SK-N-SH (cell line): Measurements from ENCODE around the gene DNAJC21. TPM values are rescaled to one million over a fixed set of nuclear protein-coding genes. Genes with fewer than 3 reads are reported as not detected.

Experiments
- CTCF ChIA-PET: fragments of 300-600, 350-600 bp; formaldehyde crosslinking; extraction: SDS; loops from one replicate; lab custom pipeline; 2021; lab: Yijun Ruan, JAX
- POLR2A ChIA-PET: fragments of 350-600 bp; sonication (Branson Sonifier 250); formaldehyde crosslinking; extraction: SDS; loops from one replicate; lab custom pipeline; 2020; ENCODE audit warnings: antibody characterized with exemption, inconsistent platforms; lab: Yijun Ruan, JAX
- DNase-seq: peaks from one replicate; pipeline ENCODE4 v3.0.0; 2012
- H2AFZ ChIP-seq: fragments of 200-600 bp; sonication (generic); 2 replicates; pipeline ENCODE4 v1.8.1; 2016; ENCODE audit warnings: antibody characterized with exemption, mild to moderate bottlenecking, low read depth
- H3F3A ChIP-seq: fragments of 200-600 bp; sonication (generic); replicated peaks from 2 replicates; pipeline ENCODE3; 2016; ENCODE audit warnings: antibody characterized with exemption, mild to moderate bottlenecking; ENCODE audit not compliant: insufficient read depth
- H3K27ac ChIP-seq, 2 experiments: fragments of 200-500 bp in 1 of 2; fragments of 200-600 bp in 1 of 2; sonication (Bioruptor generic) in 1 of 2; sonication (generic), shearing (Covaris generic) in 1 of 2; 2 replicates each; pipeline versions ENCODE4 v1.5.1 to v1.6.1; 2014 to 2016; ENCODE audit warnings: low read depth in 2 of 2, inconsistent platforms in 1 of 2, low read length in 1 of 2, mild to moderate bottlenecking in 1 of 2, mixed read lengths in 1 of 2
- H3K27me3 ChIP-seq: fragments of 200-600 bp; sonication (generic), shearing (Covaris generic); 2 replicates; pipeline ENCODE4 v1.6.1; 2016; ENCODE audit warnings: mixed run types; ENCODE audit not compliant: insufficient read depth
- H3K36me3 ChIP-seq, 2 experiments: fragments of 200-500 bp in 1 of 2; fragments of 200-600 bp in 1 of 2; sonication (Bioruptor generic) in 1 of 2; sonication (generic) in 1 of 2; replicated peaks in 1 of 2; 2 replicates each; pipeline versions ENCODE3 to v1.5.1; 2014 to 2016; ENCODE audit warnings: low read length in 1 of 2, mild to moderate bottlenecking in 1 of 2; ENCODE audit not compliant: insufficient read depth in 2 of 2, control insufficient read depth in 1 of 2
- H3K4me1 ChIP-seq, 2 experiments: fragments of 200-500 bp in 1 of 2; fragments of 200-600 bp in 1 of 2; sonication (Bioruptor generic) in 1 of 2; sonication (generic), shearing (Covaris generic) in 1 of 2; 2 replicates each; pipeline versions ENCODE4 v1.5.1 to v1.6.1; 2014 to 2016; ENCODE audit warnings: low read depth in 1 of 2, low read length in 1 of 2, mixed run types in 1 of 2; ENCODE audit not compliant: insufficient read depth in 2 of 2, control insufficient read depth in 1 of 2
- H3K4me2 ChIP-seq: fragments of 200-600 bp; sonication (generic), shearing (Covaris generic); 2 replicates; pipeline ENCODE4 v1.6.1; 2017; ENCODE audit warnings: mixed run types
- H3K4me3 ChIP-seq, 2 experiments: fragments of 200-500 bp in 1 of 2; fragments of 200-600 bp in 1 of 2; sonication (Bioruptor generic) in 1 of 2; sonication (generic), shearing (Covaris generic) in 1 of 2; 2 replicates each; pipeline versions ENCODE4 v1.5.1 to v1.8.1; 2014 to 2016; ENCODE audit warnings: low read depth in 2 of 2, inconsistent platforms in 1 of 2, low read length in 1 of 2, mild to moderate bottlenecking in 1 of 2, mixed read lengths in 1 of 2, moderate library complexity in 1 of 2
- H3K79me2 ChIP-seq: fragments of 200-600 bp; sonication (generic); 2 replicates; pipeline ENCODE4 v1.8.1; 2017; ENCODE audit warnings: mild to moderate bottlenecking; ENCODE audit not compliant: insufficient read depth
- H3K9ac ChIP-seq: fragments of 200-600 bp; sonication (generic); 2 replicates; pipeline ENCODE4 v1.6.1; 2017; ENCODE audit warnings: mixed run types
- H3K9me2 ChIP-seq: fragments of 200-600 bp; sonication (generic); 2 replicates; pipeline ENCODE4 v1.6.1; 2017; ENCODE audit warnings: mixed run types
- H3K9me3 ChIP-seq: fragments of 200-600 bp; sonication (generic); 2 replicates; pipeline ENCODE4 v1.6.1; 2017; ENCODE audit warnings: mixed run types, mild to moderate bottlenecking, moderate library complexity
- H4K20me1 ChIP-seq: fragments of 200-600 bp; sonication (generic); 2 replicates; pipeline ENCODE4 v1.6.1; 2017; ENCODE audit warnings: mild to moderate bottlenecking, mixed run types; ENCODE audit not compliant: insufficient read depth
- CHD2 ChIP-seq: fragments of 150-350 bp; IDR thresholded peaks from 2 replicates; pipeline ENCODE4 v1.6.1; 2018; ENCODE audit warnings: low read length; ENCODE audit not compliant: partially characterized antibody
- CTCF ChIP-seq: fragments of 200-600 bp; sonication (generic); IDR thresholded peaks from 2 replicates; pipeline ENCODE4 v1.6.1; 2017; ENCODE audit warnings: antibody characterized with exemption, mild to moderate bottlenecking, moderate library complexity
- FOXJ3 ChIP-seq: sonication (generic); formaldehyde crosslinking; IDR thresholded peaks from 2 replicates; pipeline ENCODE4 v1.5.1; 2020; ENCODE audit warnings: mild to moderate bottlenecking, missing genetic modification reagents
- FOXM1 ChIP-seq: IDR thresholded peaks from 2 replicates; pipeline ENCODE4 v1.4.0; 2012; ENCODE audit warnings: low read depth, mild to moderate bottlenecking
- GABPA ChIP-seq: IDR thresholded peaks from 2 replicates; pipeline ENCODE4 v1.4.0; 2012; ENCODE audit warnings: low read depth, mild to moderate bottlenecking
- IRF3 ChIP-seq: fragments of 150-350 bp; IDR thresholded peaks from 2 replicates; pipeline ENCODE4 v1.6.1; 2016; ENCODE audit warnings: mild to moderate bottlenecking, low read depth, low read length
- NFIC ChIP-seq: IDR thresholded peaks from 2 replicates; pipeline ENCODE4 v1.4.0; 2012; ENCODE audit warnings: borderline replicate concordance
- RFX5 ChIP-seq: IDR thresholded peaks from 2 replicates; pipeline ENCODE4 v1.6.1; 2012; ENCODE audit warnings: mild to moderate bottlenecking, improper control_type of control experiment, low read length
- RXRA ChIP-seq: IDR thresholded peaks from 2 replicates; pipeline ENCODE4 v1.4.0; 2012; ENCODE audit warnings: low read depth, mild to moderate bottlenecking, borderline replicate concordance
- SMC3 ChIP-seq: IDR thresholded peaks from 2 replicates; pipeline ENCODE4 v1.6.1; 2012; ENCODE audit warnings: low read depth, low read length, improper control_type of control experiment
- TCF12 ChIP-seq: IDR thresholded peaks from 2 replicates; pipeline ENCODE4 v1.4.0; 2012
- TEAD4 ChIP-seq: IDR thresholded peaks from 2 replicates; pipeline ENCODE4 v1.4.0; 2012; ENCODE audit warnings: mild to moderate bottlenecking, borderline replicate concordance; ENCODE audit not compliant: insufficient read depth
- ZBTB33 ChIP-seq: IDR thresholded peaks from 2 replicates; pipeline ENCODE4 v1.4.0; 2012; ENCODE audit warnings: low read depth, borderline replicate concordance
- WGBS: methylation state at CpG from one replicate; pipeline ENCODE4 v1.1.6; 2017; ENCODE audit warnings: low lambda C conversion rate; 5-methylcytosine and 5-hydroxymethylcytosine counted together
- polyA plus RNA-seq, 3 experiments: library from polyadenylated mRNA; depleted of rRNA; stranded (reverse); fragments of >200 nt; gene quantifications; 2 replicates each; pipeline ENCODE4 v1.2.3, GENCODE V29; 2012

Gene DNAJC21
- polyA plus RNA-seq, 1 of the 3 experiments (the other 2 are of a cell fraction), result 8.8 TPM

- Histone ChIP-seq H3K9me3 (no peaks in the 10 kb centered on the region), H3K4me2 (no peak overlapping the region), H3K27ac (no peak overlapping the region), H3K4me1 (no peaks in the 10 kb centered on the region), H3F3A (no peaks in the 10 kb centered on the region), H3K9me2 (no peaks in the 10 kb centered on the region), H2AFZ (no peak overlapping the region), H3K79me2 (no peaks in the 10 kb centered on the region), H3K36me3 (peaks cover 59 to 77% of the 10 kb centered on the region in 2 experiments), H4K20me1 (no peaks in the 10 kb centered on the region), H3K9ac (no peak overlapping the region), H3K4me3 (no peak overlapping the region), H3K27me3 (no peaks in the 10 kb centered on the region)
- 88% methylated on average over 11 of the region's 11 CpGs for WGBS
- POLR2A ChIA-PET, result no interaction called here
- CTCF ChIA-PET, result interaction anchor here (1.0 to 1.4 kb wide), 3 partner anchors 10 to 58 kb away, joined by 4 to 5 read pairs (median 5); no protein-coding TSS in a partner anchor
- DNase-seq, result no peak
- TF ChIP-seq FOXM1, result no peak
- TF ChIP-seq FOXJ3 (CRISPR knock-in tag), result no peak
- no peak for TF ChIP-seq NFIC
- TF ChIP-seq TCF12, result no peak
- no peak for TF ChIP-seq CHD2
- TF ChIP-seq IRF3, result no peak
- TF ChIP-seq GABPA, result no peak
- TF ChIP-seq RFX5, result no peak
- TF ChIP-seq ZBTB33, result no peak
- TF ChIP-seq TEAD4, result no peak
- TF ChIP-seq RXRA, result no peak
- TF ChIP-seq SMC3, result no peak
- TF ChIP-seq CTCF, result no peak
Measured at GRCh38 chr5:34944460-34945047, 15.2 kb downstream of the DNAJC21 start.
